Testis (tissue), 2 donors: ENCODE measurements around the gene CBX5.

Experiments used
- POLR2A ChIP-seq: fragments of 450-650 bp; IDR thresholded peaks from one replicate; pipeline ENCODE4 v1.6.1; 2017; ENCODE audit warnings: antibody characterized with exemption, mild to moderate bottlenecking, moderate library complexity
- TF ChIP-seq, protein P1 (sequence below), 3 experiments: fragments of 450-650 bp in 2 of 3; fragments of 200-600 bp in 1 of 3; sonication (generic) in 1 of 3; IDR thresholded peaks; one replicate each; pipeline ENCODE4 v1.5.1; 2016 to 2019; ENCODE audit warnings: antibody characterized with exemption in 3 of 3, mild to moderate bottlenecking in 2 of 3, moderate library complexity in 1 of 3

DNA sequence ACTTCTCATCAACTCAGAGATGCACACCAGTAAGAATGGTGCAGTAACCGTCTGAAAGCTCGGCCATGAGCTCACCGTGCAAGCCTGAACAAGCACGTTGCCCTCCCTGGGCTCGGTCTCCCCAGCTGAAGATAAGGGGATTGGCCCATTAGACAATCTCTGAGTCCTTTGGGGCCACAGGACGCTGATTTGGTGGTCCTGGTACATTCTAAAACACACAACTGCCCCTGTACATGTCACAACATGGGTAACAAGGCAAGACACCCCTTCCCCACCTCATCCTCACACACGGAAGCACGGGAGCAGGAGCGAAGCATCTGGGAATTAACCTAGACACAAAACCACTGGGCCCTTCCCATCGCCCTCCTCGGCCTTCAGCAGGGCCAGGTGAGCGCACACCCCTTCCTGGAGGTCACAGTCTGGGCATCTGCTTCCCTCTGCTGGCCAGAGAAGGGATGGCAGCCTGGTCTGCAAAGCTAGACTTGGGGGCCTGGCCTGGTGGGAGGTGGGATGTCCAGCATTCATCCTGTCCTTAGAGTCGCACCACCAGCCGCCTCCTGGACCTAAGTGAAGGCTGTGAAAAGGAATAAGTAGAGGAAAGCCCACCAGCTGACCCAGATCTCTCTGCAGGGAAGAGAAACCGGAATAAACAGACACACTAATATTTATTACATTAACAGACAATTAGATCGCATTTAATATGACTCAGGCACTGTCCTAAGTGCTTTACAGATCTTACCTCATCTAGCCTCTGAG is 72.2 kb downstream of the CBX5 start:
- TF ChIP-seq, protein P1, sequence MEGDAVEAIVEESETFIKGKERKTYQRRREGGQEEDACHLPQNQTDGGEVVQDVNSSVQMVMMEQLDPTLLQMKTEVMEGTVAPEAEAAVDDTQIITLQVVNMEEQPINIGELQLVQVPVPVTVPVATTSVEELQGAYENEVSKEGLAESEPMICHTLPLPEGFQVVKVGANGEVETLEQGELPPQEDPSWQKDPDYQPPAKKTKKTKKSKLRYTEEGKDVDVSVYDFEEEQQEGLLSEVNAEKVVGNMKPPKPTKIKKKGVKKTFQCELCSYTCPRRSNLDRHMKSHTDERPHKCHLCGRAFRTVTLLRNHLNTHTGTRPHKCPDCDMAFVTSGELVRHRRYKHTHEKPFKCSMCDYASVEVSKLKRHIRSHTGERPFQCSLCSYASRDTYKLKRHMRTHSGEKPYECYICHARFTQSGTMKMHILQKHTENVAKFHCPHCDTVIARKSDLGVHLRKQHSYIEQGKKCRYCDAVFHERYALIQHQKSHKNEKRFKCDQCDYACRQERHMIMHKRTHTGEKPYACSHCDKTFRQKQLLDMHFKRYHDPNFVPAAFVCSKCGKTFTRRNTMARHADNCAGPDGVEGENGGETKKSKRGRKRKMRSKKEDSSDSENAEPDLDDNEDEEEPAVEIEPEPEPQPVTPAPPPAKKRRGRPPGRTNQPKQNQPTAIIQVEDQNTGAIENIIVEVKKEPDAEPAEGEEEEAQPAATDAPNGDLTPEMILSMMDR (IDR thresholded peaks at IDR 0.05): peak; percentile 81 to 90 (median 88)
- no peak for TF ChIP-seq POLR2A
